ENCODE data around the gene PRR22. TPM values are rescaled to one million over a fixed set of nuclear protein-coding genes. Genes with fewer than 3 reads are reported as not detected.
A peak's percentile ranks its signal among the peaks of the same experiment; 100 is the strongest.

Gene PRR22
- total RNA-seq, 1 donor from 2014 or later = 3.1 TPM

DNA sequence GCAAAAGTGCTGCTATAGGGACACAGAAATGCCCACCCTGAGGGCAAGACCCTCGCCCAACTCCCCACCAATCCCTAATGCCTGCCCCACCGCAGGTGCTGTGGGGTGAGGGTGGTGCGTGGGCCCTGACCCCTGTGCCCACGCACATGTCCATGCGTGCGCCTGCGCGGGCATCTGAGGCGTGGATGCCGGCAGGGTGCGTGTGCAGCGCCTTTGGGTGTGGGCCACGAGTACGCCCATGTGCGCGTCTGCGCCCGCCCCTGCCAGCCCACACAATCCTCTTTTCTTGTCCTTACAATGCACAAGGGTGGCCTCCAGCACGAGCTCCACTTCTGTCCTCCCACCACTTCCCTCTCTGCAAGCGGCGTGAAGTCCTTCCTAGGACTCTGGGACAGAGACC, 40.6 kb upstream of the PRR22 start:
- Mint-ChIP-seq H3K9me3 (ENCODE audit: unreplicated experiment) (no peaks in the 10 kb centered on the region), H3K27ac (ENCODE audit: unreplicated experiment) (no peak overlapping the region), H3K27me3 (ENCODE audit: unreplicated experiment) (peaks cover 2% of the 10 kb centered on the region), H3K4me1 (ENCODE audit: unreplicated experiment) (peaks cover 8% of the 10 kb centered on the region), H3K4me3 (ENCODE audit: unreplicated experiment) (no peak overlapping the region), H3K36me3 (ENCODE audit: unreplicated experiment) (no peaks in the 10 kb centered on the region)
- no peak for TF ChIP-seq CTCF (IDR thresholded peaks at IDR 0.05)
- DNase-seq (ENCODE audit: extremely low spot score, unreplicated experiment) = no peak

- Mint-ChIP-seq H3K4me3 (ENCODE audit: unreplicated experiment) (no peak overlapping the region), H3K27ac (ENCODE audit: unreplicated experiment) (no peak overlapping the region), H3K9me3 (ENCODE audit: unreplicated experiment) (no peaks in the 10 kb centered on the region), H3K36me3 (ENCODE audit: unreplicated experiment) (no peaks in the 10 kb centered on the region), H3K27me3 (ENCODE audit: unreplicated experiment) (peaks cover 2% of the 10 kb centered on the region), H3K4me1 (ENCODE audit: unreplicated experiment) (peaks cover 8% of the 10 kb centered on the region)
- DNase-seq (ENCODE audit: extremely low spot score, unreplicated experiment) = no peak
- no peak for TF ChIP-seq CTCF (IDR thresholded peaks at IDR 0.05)
These were observed 40.2 kb upstream of the PRR22 start for GRCh38 chr19:5824751-5825150.

DNA sequence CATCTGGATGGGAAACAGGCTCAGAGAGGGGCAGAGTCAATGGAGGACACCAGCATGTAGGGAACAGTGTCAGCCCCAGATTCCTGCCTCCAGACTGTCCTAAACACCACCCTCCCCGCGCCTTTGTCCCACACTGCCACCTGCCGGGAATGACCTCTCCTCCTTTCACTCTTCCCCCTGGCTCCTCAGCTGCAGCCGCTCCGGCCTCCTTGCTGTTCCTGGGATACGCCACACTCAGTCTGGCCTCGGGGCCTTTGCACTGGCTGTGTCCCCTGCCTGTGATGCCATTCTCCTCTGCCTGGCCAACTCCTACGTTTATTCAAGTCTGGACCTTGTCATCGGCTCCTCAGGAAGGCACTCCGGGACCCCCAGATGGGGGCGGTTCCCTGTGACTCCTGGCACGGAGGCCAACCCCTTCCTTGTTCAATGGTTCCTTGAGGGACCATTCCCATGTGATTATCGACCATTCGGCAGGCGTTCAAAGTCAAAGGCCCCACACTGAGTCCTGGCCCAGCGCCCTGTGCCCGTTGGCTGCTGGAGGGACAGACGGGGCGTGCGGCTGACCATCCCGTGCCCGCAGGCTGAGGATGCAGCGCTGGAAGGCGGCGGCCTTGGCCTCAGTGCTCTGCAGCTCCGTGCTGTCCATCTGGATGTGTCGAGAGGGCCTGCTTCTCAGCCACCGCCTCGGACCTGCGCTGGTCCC, 39.2 kb upstream of the PRR22 start:
- H3K4me3 Mint-ChIP-seq (ENCODE audit: unreplicated experiment) = no peak overlapping the region
- no peak for DNase-seq (ENCODE audit: extremely low spot score, unreplicated experiment)

DNA sequence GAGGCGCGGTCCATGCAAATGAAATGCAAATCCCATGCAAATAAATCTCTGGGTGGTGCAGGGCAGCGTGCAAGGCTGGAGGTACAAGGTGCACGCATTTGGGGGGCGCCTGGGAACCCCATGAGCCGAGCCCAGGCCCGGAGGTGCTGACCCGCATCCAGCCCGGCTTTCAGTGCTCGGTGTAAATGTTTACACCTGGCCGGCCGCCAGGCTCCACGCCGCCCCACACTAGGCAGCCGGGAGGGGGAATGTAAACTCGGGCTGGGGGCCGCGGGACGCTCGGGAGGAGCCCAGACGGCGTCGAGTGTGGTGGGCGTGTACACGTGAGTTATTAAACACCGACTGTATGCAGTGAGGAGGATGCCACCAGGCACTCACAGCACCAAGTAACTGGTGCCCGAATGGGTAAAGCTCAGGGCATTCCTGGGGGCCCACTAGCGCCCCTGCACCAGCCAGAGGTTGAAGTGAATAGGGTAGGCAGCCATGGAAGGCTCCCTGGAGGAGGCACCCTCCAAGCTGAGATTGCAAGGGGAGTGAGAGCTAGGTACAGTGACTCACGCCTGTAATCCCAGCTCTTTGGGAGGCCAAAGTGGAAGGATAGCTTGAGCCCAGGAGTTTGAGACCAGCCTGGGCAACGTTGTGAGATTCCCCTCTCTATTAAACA, 37.8 kb upstream of the PRR22 start:
- no peak for TF ChIP-seq CTCF (IDR thresholded peaks at IDR 0.05)

More for the DNA sequence above, 39.2 kb upstream of the PRR22 start:
- Mint-ChIP-seq H3K4me1 (ENCODE audit: unreplicated experiment) (peaks cover 8% of the 10 kb centered on the region), H3K9me3 (ENCODE audit: unreplicated experiment) (no peaks in the 10 kb centered on the region), H3K27ac (ENCODE audit: unreplicated experiment) (no peak overlapping the region), H3K36me3 (ENCODE audit: unreplicated experiment) (no peaks in the 10 kb centered on the region), H3K27me3 (ENCODE audit: unreplicated experiment) (peaks cover 2% of the 10 kb centered on the region)
- peak; percentile 16 for TF ChIP-seq CTCF (IDR thresholded peaks at IDR 0.05)

GRCh38 chr19:5821521-5822180, 37.1 kb upstream of the PRR22 start:
- TF ChIP-seq CTCF (IDR thresholded peaks at IDR 0.05) = no peak
- Mint-ChIP-seq H3K9me3 (ENCODE audit: unreplicated experiment) (no peaks in the 10 kb centered on the region), H3K36me3 (ENCODE audit: unreplicated experiment) (no peaks in the 10 kb centered on the region), H3K4me3 (ENCODE audit: unreplicated experiment) (no peak overlapping the region), H3K27me3 (ENCODE audit: unreplicated experiment) (peaks cover 16% of the 10 kb centered on the region), H3K27ac (ENCODE audit: unreplicated experiment) (no peak overlapping the region), H3K4me1 (ENCODE audit: unreplicated experiment) (no peaks in the 10 kb centered on the region)
- DNase-seq (ENCODE audit: extremely low spot score, unreplicated experiment) = no peak

More for the DNA sequence above, 37.8 kb upstream of the PRR22 start:
- Mint-ChIP-seq H3K27me3 (ENCODE audit: unreplicated experiment) (peaks cover 9% of the 10 kb centered on the region), H3K9me3 (ENCODE audit: unreplicated experiment) (no peaks in the 10 kb centered on the region), H3K4me1 (ENCODE audit: unreplicated experiment) (peaks cover 5% of the 10 kb centered on the region), H3K4me3 (ENCODE audit: unreplicated experiment) (no peak overlapping the region), H3K27ac (ENCODE audit: unreplicated experiment) (no peak overlapping the region), H3K36me3 (ENCODE audit: unreplicated experiment) (no peaks in the 10 kb centered on the region)
- no peak for DNase-seq (ENCODE audit: extremely low spot score, unreplicated experiment)
